ENCODE results near the gene NAALADL2.

Gene NAALADL2

DNA sequence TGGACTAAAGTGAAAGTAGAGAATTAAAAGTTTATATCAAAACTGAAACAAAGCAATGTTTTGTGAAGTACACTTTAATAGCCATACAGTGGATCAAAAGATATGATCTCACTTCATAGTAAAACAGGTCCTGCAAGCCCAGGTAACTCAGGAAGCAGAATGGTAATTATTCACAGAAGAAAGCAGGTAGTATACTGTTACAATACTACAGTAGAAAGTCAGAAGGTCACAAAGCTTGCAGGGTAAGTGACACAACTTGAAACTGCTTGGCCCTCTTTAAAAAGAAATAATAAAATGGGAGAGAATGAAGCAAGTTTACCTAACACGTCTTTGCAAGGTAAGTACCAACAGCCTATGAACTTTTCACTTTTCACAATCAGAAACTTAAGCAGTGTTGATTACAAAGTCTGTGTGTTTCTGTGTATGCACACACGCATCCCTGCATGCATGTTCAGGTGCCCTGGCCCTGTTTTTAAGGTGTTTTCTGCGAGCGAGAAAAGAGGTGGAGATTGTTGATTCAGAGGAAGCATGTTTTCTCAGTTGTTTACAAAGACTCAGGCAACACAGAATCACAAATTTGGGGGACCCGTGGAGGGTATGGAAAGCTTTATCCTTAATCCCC is at the start of gene NAALADL2:
TSS of gene NAALADL2 (plus strand) at position 221 of the 622 bp plus-strand sequence.
- no peak for DNase-seq

DNA sequence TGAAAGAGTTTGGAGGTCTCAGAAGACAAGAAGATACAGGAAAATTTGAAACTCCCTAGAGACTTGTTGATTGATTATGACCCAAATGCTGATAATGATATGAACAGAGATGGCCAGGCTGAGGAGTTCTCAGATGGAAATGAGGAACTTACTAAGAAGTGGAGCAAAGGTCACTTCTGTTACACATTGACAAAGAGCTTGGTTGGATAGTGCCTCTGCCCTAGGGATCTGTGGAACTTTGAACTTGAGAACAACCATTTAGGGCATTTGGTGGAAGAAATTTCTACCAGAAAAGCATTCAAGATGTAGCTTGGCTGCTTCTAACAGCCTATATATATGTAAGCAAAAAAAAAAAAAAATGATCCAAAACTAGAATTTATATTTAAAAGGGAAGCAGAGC is 48.9 kb upstream of the NAALADL2 start:
- no peak for DNase-seq

GRCh38 chr3:174812172-174812862 is 46.8 kb upstream of the NAALADL2 start:
- no peak for DNase-seq

GRCh38 chr3:174815750-174816149 is 43.4 kb upstream of the NAALADL2 start:
- no peak for DNase-seq

GRCh38 chr3:174820885-174821284 is 38.2 kb upstream of the NAALADL2 start:
- no peak for DNase-seq

- no peak for DNase-seq
Observed at GRCh38 chr3:174821477-174821876, 37.7 kb upstream of the NAALADL2 start.

DNA sequence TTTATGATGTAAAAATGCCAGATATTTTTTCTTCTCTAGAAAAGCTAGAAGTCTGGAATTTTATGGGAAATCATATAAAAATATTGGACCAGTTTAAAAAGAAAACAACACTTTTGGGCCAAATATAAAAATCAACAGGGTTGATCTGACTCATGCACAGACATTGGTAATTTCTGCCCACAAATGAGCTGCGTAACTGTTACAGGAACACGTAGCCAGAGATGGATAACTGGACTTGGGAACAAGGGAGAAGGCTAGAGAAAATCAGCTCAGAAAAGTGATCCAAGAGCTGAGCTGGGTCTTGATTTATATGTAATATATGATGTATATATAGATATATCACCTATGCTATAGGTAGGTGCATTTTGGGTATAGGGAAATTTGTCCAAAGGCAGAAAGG is 36.8 kb upstream of the NAALADL2 start:
- DNase-seq, result no peak

GRCh38 chr3:174826069-174826468 is 33.1 kb upstream of the NAALADL2 start:
- DNase-seq, result no peak

GRCh38 chr3:174844746-174845145 is 14.4 kb upstream of the NAALADL2 start:
- no peak for DNase-seq

GRCh38 chr3:174846055-174846454 is 13.1 kb upstream of the NAALADL2 start:
- no peak for DNase-seq

DNA sequence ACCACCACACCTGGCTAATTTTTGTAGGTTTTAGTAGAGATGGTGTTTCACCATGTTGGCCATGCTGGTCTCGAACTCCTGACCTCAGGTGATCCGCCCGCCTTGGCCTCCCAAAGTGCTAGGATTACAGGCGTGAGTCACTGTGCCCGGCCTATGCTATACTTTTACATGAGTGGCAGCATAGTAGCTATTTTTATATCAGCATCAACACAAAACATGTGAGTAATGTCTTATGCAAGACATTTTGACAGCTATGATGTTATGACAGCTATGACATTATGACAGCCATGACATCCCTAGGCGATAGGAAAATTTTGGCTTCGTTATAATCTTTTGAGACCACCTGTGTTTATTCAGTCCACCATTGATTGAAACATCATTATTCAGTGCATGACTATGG is 4.1 kb upstream of the NAALADL2 start:
- no peak for DNase-seq

- DNase-seq, result no peak
Observed at GRCh38 chr3:174857301-174857700, 1.8 kb upstream of the NAALADL2 start.

DNA sequence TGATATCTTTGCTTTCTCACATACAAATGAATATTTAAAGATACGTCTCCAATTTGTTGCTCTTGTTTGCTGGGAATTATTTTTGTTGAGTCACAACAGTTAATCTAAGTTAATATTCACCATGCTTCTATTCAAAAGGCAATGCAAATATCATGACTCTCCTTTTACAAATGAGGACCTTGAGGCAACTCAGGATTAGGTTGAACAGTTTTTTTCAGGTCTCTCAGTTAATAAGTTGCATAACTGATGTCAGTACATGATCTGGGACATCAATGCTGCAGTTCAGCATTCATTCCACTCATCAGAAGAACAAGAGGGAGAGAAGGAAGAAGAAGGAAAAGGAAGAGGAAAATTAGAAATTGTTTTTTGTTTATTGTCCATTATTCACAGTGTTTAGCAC is 781 bp upstream of the NAALADL2 start:
- DNase-seq, result no peak

DNA sequence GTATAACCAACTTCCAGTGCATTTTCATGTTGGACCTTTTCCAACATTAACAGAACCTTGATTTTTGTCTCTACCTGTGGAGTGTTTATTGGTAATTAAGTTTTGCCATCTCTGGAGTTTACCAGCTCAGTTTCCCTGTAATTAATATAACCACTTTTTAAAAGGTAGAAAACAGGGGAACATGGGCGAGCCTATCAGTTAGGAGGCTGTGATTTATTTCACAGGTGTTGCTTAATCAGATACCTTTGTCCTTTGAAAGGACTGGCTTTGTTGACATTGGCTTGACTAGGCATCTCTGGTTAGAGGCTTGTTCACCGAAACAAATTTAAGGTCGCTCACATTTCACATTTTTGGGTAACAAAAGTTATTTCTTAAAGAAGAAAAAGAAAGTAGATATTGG is 622 bp downstream of the NAALADL2 start:
- no peak for DNase-seq

- no peak for DNase-seq
Observed at GRCh38 chr3:174862101-174862500, 3.0 kb downstream of the NAALADL2 start.

DNA sequence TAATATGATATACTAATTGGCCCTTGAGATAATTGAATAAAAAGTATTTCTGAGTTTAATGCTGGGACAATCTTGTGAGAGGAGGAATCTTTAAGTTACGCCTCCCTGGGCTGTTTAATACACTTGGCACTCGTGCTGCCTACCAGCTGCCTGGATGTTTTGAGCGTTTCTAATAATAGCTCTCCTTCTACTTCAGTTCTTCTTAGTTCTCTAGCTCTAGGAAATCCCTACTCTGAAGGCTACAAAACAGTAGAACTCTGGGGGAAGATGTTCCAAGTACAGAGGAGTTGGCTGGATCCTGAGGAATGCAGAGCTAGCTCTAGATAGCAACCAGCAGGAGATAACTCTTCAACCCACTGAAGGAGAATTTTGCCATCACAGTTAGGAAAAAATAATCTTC is 3.5 kb downstream of the NAALADL2 start:
- DNase-seq, result no peak

GRCh38 chr3:174863488-174863887 is 4.4 kb downstream of the NAALADL2 start:
- no peak for DNase-seq

- DNase-seq, result no peak
Observed at GRCh38 chr3:174869448-174869847, 10.3 kb downstream of the NAALADL2 start.

GRCh38 chr3:174873832-174874657 is 14.9 kb downstream of the NAALADL2 start:
- DNase-seq, result no peak

GRCh38 chr3:174882789-174883188 is 23.7 kb downstream of the NAALADL2 start:
- DNase-seq, result no peak

DNA sequence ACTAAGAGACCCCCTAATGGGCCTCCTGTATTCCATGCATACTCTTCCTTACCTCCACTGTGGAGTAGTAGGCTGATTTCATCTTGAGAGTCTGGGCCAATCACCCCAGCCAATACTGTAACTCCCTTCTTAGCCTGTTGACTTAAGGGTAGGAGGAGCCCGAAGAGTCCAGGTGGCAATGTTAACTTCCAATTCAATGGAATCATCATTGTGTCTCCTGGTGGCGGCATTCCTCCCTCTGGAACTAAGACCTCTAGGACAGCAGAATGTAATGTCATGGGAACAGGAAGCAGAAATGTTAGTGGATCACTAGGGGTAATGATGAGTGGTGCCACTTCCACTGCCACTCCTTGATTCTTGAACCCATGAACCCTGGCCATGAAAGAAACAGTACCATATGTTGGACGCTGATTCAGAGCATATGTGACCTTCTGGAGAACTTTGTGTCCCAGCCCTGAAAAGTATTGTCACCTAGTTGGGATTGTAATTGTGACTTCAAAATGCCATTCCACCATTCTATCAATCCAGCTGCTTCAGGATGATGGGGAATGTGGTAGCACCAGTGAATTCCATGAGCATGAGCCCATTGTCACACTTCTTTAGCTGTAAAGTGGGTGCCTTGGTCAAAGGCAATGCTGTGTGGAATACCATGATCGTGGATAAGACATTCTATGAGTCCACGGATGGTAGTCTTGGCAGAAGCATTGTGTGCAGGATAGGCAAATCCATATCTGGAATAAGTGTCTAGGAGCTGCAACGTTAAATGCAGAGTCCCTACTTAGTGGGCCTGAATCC is 24.9 kb downstream of the NAALADL2 start:
- no peak for DNase-seq

- no peak for DNase-seq
Observed at GRCh38 chr3:174884776-174885568, 25.8 kb downstream of the NAALADL2 start.

Data from stimulated activated CD4-positive, alpha-beta T cell treated with anti-CD3 and anti-CD28 coated beads, Interleukin-15, amount 100 ng/mL, for 24 hours (primary cell).